DOHH2 (cell line): ENCODE data around the gene ZC3H4.

Experiments used
- H3F3A ChIP-seq: fragments of 200-600 bp; sonication (generic), shearing (Covaris generic); 2 replicates; pipeline ENCODE4 v1.6.0; 2016; ENCODE audit warnings: antibody characterized with exemption, mild to moderate bottlenecking; ENCODE audit not compliant: control insufficient read depth, insufficient read depth
- H3K27ac ChIP-seq: fragments of 200-600 bp; sonication (generic); 2 replicates; pipeline ENCODE4 v1.5.1; 2014; ENCODE audit warnings: low read depth, mild to moderate bottlenecking, low read length, moderate library complexity
- H3K27me3 ChIP-seq: fragments of 200-600 bp; sonication (generic); 2 replicates; pipeline ENCODE4 v1.6.1; 2014; ENCODE audit warnings: mild to moderate bottlenecking, low read length, mixed read lengths; ENCODE audit not compliant: control insufficient read depth
- H3K36me3 ChIP-seq: fragments of 200-600 bp; sonication (generic); 2 replicates; pipeline ENCODE4 v1.6.1; 2014; ENCODE audit warnings: mild to moderate bottlenecking, low read length, moderate library complexity, mixed read lengths; ENCODE audit not compliant: control insufficient read depth
- H3K4me1 ChIP-seq: fragments of 200-600 bp; sonication (generic); 2 replicates; pipeline ENCODE4 v1.6.1; 2014; ENCODE audit warnings: mild to moderate bottlenecking, low read length, mixed read lengths; ENCODE audit not compliant: control insufficient read depth
- H3K4me2 ChIP-seq: fragments of 200-600 bp; sonication (generic); 2 replicates; pipeline ENCODE4 v1.6.0; 2014; ENCODE audit warnings: mild to moderate bottlenecking, low read length, moderate library complexity
- H3K4me3 ChIP-seq: fragments of 200-600 bp; sonication (generic); 2 replicates; pipeline ENCODE4 v1.5.1; 2014; ENCODE audit warnings: mild to moderate bottlenecking, low read length, mixed read lengths
- H3K79me2 ChIP-seq: fragments of 200-600 bp; sonication (generic); 2 replicates; pipeline ENCODE4 v1.6.1; 2014; ENCODE audit warnings: mild to moderate bottlenecking, low read length, mixed read lengths; ENCODE audit not compliant: control insufficient read depth
- H3K9me2 ChIP-seq: fragments of 200-600 bp; sonication (generic); replicated peaks from 2 replicates; pipeline ENCODE4 v1.6.1; 2014; ENCODE audit warnings: mild to moderate bottlenecking, low read length, mixed read lengths; ENCODE audit not compliant: control insufficient read depth
- H3K9me3 ChIP-seq: fragments of 200-600 bp; sonication (generic); 2 replicates; pipeline ENCODE4 v1.6.1; 2014; ENCODE audit warnings: antibody characterized with exemption, low read length, mixed read lengths; ENCODE audit not compliant: control insufficient read depth, insufficient read depth
- H4K20me1 ChIP-seq: fragments of 200-600 bp; sonication (generic); 2 replicates; pipeline ENCODE4 v1.6.0; 2014; ENCODE audit warnings: low read depth, mild to moderate bottlenecking, antibody characterized with exemption, low read length, moderate library complexity; ENCODE audit not compliant: control insufficient read depth, insufficient read depth
- EZH2phosphoT487 ChIP-seq: fragments of 200-600 bp; sonication (generic); IDR thresholded peaks from 2 replicates; pipeline ENCODE4 v1.6.1; 2017; ENCODE audit warnings: borderline replicate concordance, mild to moderate bottlenecking, antibody characterized with exemption, low read length, moderate library complexity, mixed read lengths
- TF ChIP-seq, protein P1 (sequence below): fragments of 200-600 bp; sonication (generic); IDR thresholded peaks from one replicate; pipeline ENCODE4 v1.5.1; 2014; ENCODE audit warnings: antibody characterized with exemption, mild to moderate bottlenecking, low read depth, low read length; ENCODE audit not compliant: poor library complexity, severe bottlenecking

ZC3H4 gene

DNA sequence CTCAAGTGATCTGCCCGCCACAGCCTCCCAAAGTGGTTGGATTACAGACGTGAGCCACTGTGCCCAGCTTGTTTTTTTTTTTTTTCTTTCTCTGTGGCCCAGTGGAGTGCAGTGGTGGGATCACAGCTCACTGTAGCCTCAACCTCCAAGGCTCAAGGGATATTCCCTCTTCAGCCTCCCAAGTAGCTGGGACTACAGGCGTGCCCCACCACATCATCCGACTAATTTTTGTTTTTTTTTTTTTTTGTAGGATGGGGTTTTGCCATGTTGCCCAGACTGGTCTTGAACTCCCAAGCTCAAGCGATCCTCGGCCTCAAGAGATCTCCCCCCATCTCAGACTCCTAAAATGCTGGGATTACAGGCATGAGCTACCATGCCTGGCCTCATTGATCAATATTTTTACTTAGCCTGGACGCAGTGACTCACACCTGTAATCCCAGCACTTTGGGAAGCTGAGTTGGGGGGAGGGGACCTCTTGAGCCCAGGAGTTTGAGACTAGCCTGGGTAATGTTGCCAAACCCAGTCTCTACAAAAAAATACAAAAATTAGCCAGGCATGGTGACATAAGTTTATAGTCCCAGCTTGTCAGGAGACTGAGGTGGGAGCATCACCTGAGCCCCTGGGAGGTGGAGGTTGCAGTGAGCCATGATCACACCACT, 18.7 kb upstream of the ZC3H4 start:
- H3K36me3 ChIP-seq = peaks cover 62% of the 10 kb centered on the region
- peaks cover 34% of the 10 kb centered on the region for H3K4me1 ChIP-seq
- H3F3A ChIP-seq = no peaks in the 10 kb centered on the region
- no peak for TF ChIP-seq EZH2phosphoT487
- TF ChIP-seq, protein P1, sequence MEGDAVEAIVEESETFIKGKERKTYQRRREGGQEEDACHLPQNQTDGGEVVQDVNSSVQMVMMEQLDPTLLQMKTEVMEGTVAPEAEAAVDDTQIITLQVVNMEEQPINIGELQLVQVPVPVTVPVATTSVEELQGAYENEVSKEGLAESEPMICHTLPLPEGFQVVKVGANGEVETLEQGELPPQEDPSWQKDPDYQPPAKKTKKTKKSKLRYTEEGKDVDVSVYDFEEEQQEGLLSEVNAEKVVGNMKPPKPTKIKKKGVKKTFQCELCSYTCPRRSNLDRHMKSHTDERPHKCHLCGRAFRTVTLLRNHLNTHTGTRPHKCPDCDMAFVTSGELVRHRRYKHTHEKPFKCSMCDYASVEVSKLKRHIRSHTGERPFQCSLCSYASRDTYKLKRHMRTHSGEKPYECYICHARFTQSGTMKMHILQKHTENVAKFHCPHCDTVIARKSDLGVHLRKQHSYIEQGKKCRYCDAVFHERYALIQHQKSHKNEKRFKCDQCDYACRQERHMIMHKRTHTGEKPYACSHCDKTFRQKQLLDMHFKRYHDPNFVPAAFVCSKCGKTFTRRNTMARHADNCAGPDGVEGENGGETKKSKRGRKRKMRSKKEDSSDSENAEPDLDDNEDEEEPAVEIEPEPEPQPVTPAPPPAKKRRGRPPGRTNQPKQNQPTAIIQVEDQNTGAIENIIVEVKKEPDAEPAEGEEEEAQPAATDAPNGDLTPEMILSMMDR = no peak
- H3K79me2 ChIP-seq = peaks cover 67% of the 10 kb centered on the region
- no peak overlapping the region for H3K27ac ChIP-seq
- H3K9me3 ChIP-seq = no peaks in the 10 kb centered on the region
- H3K4me2 ChIP-seq = peak overlapping the region; percentile 68
- peaks cover 27% of the 10 kb centered on the region for H4K20me1 ChIP-seq
- no peaks in the 10 kb centered on the region for H3K9me2 ChIP-seq
- H3K27me3 ChIP-seq = no peaks in the 10 kb centered on the region
- peak overlapping the region; percentile 92 for H3K4me3 ChIP-seq

DNA sequence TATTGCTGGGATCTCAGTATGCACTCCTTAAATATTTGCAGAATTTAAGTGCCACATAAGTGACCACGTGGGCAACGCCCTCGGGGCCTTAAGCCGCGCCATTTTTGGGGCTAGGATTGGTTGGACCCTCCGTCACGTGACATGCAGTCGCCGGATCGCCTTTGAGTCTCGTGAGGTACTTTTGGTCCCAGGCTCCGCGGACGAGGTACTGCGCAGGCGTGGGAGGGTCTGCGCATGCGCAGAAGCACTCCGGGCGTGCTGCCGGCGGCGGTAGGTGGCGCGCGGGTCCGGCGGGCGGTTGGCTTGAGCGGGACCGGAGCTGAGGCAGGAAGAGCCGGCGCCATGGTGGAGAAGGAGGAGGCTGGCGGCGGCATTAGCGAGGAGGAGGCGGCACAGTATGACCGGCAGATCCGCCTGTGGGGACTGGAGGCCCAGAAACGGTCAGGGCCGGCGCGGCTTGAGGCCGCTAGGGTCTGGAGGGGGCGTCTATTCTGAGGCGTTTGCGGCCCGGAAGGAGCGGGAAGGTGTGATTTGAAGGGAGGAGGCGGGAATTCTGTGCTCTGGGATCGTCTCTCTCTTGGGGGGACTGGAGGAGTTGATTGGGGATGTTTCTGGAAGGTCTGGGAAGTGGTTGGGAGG, 17.1 kb upstream of the ZC3H4 start, which contains the start of gene SAE1:
TSS of gene SAE1 (plus strand) at position 247 of the 639 bp plus-strand sequence. CDS start at position 343, 96 bp downstream.
- H3K4me1 ChIP-seq = peaks cover 34% of the 10 kb centered on the region
- peaks cover 48% of the 10 kb centered on the region for H3K36me3 ChIP-seq

GRCh38 chr19:47130120-47130588, 16.6 kb upstream of the ZC3H4 start:
- peaks cover 45% of the 10 kb centered on the region for H3K79me2 ChIP-seq
- H3K27me3 ChIP-seq = no peaks in the 10 kb centered on the region
- peaks cover 43% of the 10 kb centered on the region for H3K36me3 ChIP-seq
- peak overlapping the region; percentile 42 for H3K4me2 ChIP-seq
- H3K9me2 ChIP-seq = no peaks in the 10 kb centered on the region
- H3F3A ChIP-seq = no peaks in the 10 kb centered on the region
- H3K4me1 ChIP-seq = peaks cover 34% of the 10 kb centered on the region
- no peaks in the 10 kb centered on the region for H3K9me3 ChIP-seq
- peaks cover 22% of the 10 kb centered on the region for H4K20me1 ChIP-seq
- H3K27ac ChIP-seq = no peak overlapping the region
- no peak for TF ChIP-seq EZH2phosphoT487
- TF ChIP-seq, protein P1 = no peak
- H3K4me3 ChIP-seq = peak overlapping the region; percentile 92

More for the DNA sequence above, 17.1 kb upstream of the ZC3H4 start, which contains the start of gene SAE1:
- H3F3A ChIP-seq = no peaks in the 10 kb centered on the region
- H3K27ac ChIP-seq = peak within 1 kb of the TSS; percentile 76
- peak within 1 kb of the TSS; percentile 92 for H3K4me3 ChIP-seq
- no peaks in the 10 kb centered on the region for H3K9me2 ChIP-seq
- peak within 1 kb of the TSS; percentile 68 for H3K4me2 ChIP-seq
- TF ChIP-seq, protein P1 = peak; percentile 62
- no peak for TF ChIP-seq EZH2phosphoT487
- H3K27me3 ChIP-seq = no peaks in the 10 kb centered on the region
- peaks cover 50% of the 10 kb centered on the region for H3K79me2 ChIP-seq
- H4K20me1 ChIP-seq = peaks cover 27% of the 10 kb centered on the region
- H3K9me3 ChIP-seq = no peaks in the 10 kb centered on the region
